Measurements from ENCODE around the gene ESYT3. TPM values are rescaled to one million over a fixed set of nuclear protein-coding genes. Genes with fewer than 3 reads are reported as not detected.
"Not testable (repeated sequence)": the region's sequence is repeated elsewhere in the genome, so short reads cannot be mapped to it uniquely, and the experiment has no call there.

The ESYT3 gene
- total RNA-seq, 1 experiment from 2014 or later, result 6.4 TPM

DNA sequence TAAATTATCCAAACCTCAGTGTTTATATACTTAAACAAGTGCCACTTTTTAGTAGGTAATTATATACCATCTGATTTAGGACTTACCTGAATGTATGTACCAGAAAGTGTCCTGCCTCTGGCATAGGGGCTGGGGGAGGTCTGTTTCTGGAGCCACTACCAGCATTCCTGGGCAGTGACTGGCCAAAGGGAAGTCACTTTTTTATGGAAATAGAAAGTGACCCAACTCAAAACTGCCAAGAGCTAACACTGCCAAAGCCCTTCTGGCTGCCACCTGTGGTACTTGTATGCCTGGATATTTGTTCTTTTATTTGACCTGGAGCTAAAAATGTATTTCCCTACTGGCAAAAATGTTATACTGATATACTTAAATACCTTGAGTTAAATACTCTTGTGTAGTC lies 42.7 kb downstream of the ESYT3 start:
- no peaks in the 10 kb centered on the region for H4K20me1 ChIP-seq (ENCODE audit: insufficient read depth)
- POLR2A ChIA-PET (ENCODE audit: unreplicated experiment), result no interaction called here
- H3K27me3 ChIP-seq (ENCODE audit: insufficient read depth, low read depth), result no peaks in the 10 kb centered on the region
- H3K79me2 ChIP-seq (ENCODE audit: low read depth), result no peaks in the 10 kb centered on the region
- no peaks in the 10 kb centered on the region for H3K9me2 ChIP-seq (ENCODE audit: insufficient read depth)
- H3K27ac ChIP-seq, result no peak overlapping the region
- DNase-seq, result no peak
- no peaks in the 10 kb centered on the region for H3K36me3 ChIP-seq (ENCODE audit: low read depth)
- H3K4me3 ChIP-seq, result no peak overlapping the region
- no peak overlapping the region for H3K4me2 ChIP-seq
- H3F3A ChIP-seq (ENCODE audit: insufficient read depth, low read depth), result no peaks in the 10 kb centered on the region
- intact Hi-C loops (cut with micrococcal nuclease; ENCODE audit: unreplicated experiment), result loop anchor here (5.0 kb wide), 1 partner anchor 440 kb away; no protein-coding TSS in a partner anchor
- H3K9me3 ChIP-seq (ENCODE audit: insufficient read depth, low read depth), result no peaks in the 10 kb centered on the region
- BruUV-seq (replicated peaks), result no TSS peak
- TF ChIP-seq EZH2 (IDR thresholded peaks at IDR 0.05; ENCODE audit: low read depth), result no peak
- TF ChIP-seq, protein P1, sequence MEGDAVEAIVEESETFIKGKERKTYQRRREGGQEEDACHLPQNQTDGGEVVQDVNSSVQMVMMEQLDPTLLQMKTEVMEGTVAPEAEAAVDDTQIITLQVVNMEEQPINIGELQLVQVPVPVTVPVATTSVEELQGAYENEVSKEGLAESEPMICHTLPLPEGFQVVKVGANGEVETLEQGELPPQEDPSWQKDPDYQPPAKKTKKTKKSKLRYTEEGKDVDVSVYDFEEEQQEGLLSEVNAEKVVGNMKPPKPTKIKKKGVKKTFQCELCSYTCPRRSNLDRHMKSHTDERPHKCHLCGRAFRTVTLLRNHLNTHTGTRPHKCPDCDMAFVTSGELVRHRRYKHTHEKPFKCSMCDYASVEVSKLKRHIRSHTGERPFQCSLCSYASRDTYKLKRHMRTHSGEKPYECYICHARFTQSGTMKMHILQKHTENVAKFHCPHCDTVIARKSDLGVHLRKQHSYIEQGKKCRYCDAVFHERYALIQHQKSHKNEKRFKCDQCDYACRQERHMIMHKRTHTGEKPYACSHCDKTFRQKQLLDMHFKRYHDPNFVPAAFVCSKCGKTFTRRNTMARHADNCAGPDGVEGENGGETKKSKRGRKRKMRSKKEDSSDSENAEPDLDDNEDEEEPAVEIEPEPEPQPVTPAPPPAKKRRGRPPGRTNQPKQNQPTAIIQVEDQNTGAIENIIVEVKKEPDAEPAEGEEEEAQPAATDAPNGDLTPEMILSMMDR (conservative IDR thresholded peaks at IDR 0.05), result no peak
- H3K4me1 ChIP-seq (replicated peaks; ENCODE audit: insufficient read depth), result no peaks in the 10 kb centered on the region
- no peak overlapping the region for H2AFZ ChIP-seq
- CTCF ChIA-PET, result no interaction called here

DNA sequence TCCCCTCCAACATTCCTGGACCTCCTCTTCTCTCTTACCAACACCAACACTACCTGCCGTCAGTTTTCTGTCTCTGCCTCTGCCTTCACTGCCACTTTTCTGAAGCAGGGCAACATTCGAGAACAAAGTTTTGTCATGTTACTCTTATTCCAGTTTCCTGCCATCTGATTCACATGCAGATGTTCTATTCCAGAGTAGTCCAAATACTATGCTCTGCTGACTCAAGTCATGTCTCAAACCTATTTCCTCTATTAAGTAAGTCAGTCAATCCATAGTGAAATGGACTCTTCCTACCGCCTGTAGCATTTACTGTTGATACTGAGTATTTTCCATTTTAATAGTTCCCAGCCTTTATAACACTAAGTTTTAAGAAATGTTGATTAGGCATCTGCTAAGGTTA lies 43.4 kb downstream of the ESYT3 start:
- no peak overlapping the region for H2AFZ ChIP-seq
- no peaks in the 10 kb centered on the region for H3K9me2 ChIP-seq (ENCODE audit: insufficient read depth)
- no peaks in the 10 kb centered on the region for H3K79me2 ChIP-seq (ENCODE audit: low read depth)
- no TSS peak for BruUV-seq (replicated peaks)
- H4K20me1 ChIP-seq (ENCODE audit: insufficient read depth), result no peaks in the 10 kb centered on the region
- H3F3A ChIP-seq (ENCODE audit: insufficient read depth, low read depth), result no peaks in the 10 kb centered on the region
- ChIA-PET POLR2A (ENCODE audit: unreplicated experiment) (no interaction called here), CTCF (no interaction called here)
- no peak overlapping the region for H3K4me3 ChIP-seq
- no peaks in the 10 kb centered on the region for H3K27me3 ChIP-seq (ENCODE audit: insufficient read depth, low read depth)
- TF ChIP-seq, protein P1 (conservative IDR thresholded peaks at IDR 0.05), result no peak
- no peak for TF ChIP-seq EZH2 (IDR thresholded peaks at IDR 0.05; ENCODE audit: low read depth)
- H3K27ac ChIP-seq, result no peak overlapping the region
- DNase-seq, result no peak
- H3K9me3 ChIP-seq (ENCODE audit: insufficient read depth, low read depth), result no peaks in the 10 kb centered on the region
- H3K36me3 ChIP-seq (ENCODE audit: low read depth), result no peaks in the 10 kb centered on the region
- no peaks in the 10 kb centered on the region for H3K4me1 ChIP-seq (replicated peaks; ENCODE audit: insufficient read depth)
- H3K4me2 ChIP-seq, result no peak overlapping the region
- intact Hi-C loops (cut with micrococcal nuclease; ENCODE audit: unreplicated experiment), result loop anchor here (5.0 kb wide), 1 partner anchor 440 kb away; no protein-coding TSS in a partner anchor

DNA sequence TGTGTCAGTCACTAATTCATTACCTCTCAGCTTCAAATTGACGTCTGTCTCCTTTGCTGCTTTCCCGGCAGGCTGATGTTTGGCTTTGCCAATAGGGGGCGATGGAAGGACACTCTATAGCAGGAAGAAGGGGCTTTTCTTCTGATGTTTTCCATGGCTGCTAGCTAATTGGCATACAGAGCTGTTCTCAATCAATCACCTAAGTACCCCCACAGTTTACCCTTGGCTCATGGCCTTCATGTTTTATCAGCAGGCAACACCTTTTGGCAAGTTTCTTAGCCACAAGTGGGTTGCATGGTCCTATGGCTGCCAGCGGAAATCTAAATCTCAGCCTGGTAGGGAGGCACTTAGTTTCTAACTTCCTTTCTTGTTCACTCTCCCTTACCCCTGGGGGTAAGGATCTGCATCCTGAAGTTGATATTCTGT lies 45.0 kb downstream of the ESYT3 start:
- H3K4me3 ChIP-seq, result no peak overlapping the region
- no peak overlapping the region for H3K4me2 ChIP-seq
- no peaks in the 10 kb centered on the region for H3K4me1 ChIP-seq (replicated peaks; ENCODE audit: insufficient read depth)
- no peaks in the 10 kb centered on the region for H3F3A ChIP-seq (ENCODE audit: insufficient read depth, low read depth)
- H4K20me1 ChIP-seq (ENCODE audit: insufficient read depth), result no peaks in the 10 kb centered on the region
- no peaks in the 10 kb centered on the region for H3K79me2 ChIP-seq (ENCODE audit: low read depth)
- no peak for DNase-seq
- CTCF ChIA-PET, result interaction anchor here (0.6 to 1.2 kb wide), 3 partner anchors 444 to 697 kb away, joined by 3 to 7 read pairs (median 3); no protein-coding TSS in a partner anchor
- no peaks in the 10 kb centered on the region for H3K27me3 ChIP-seq (ENCODE audit: insufficient read depth, low read depth)
- TF ChIP-seq EZH2 (IDR thresholded peaks at IDR 0.05; ENCODE audit: low read depth), result no peak
- TF ChIP-seq, protein P1 (conservative IDR thresholded peaks at IDR 0.05), result peak; percentile 66
- intact Hi-C loops (cut with micrococcal nuclease; ENCODE audit: unreplicated experiment), result loop anchor here (5.0 kb wide), 1 partner anchor 438 kb away; no protein-coding TSS in a partner anchor
- H3K36me3 ChIP-seq (ENCODE audit: low read depth), result no peaks in the 10 kb centered on the region
- H3K27ac ChIP-seq, result no peak overlapping the region
- no peaks in the 10 kb centered on the region for H3K9me3 ChIP-seq (ENCODE audit: insufficient read depth, low read depth)
- no peaks in the 10 kb centered on the region for H3K9me2 ChIP-seq (ENCODE audit: insufficient read depth)
- POLR2A ChIA-PET (ENCODE audit: unreplicated experiment), result no interaction called here
- H2AFZ ChIP-seq, result no peak overlapping the region
- no TSS peak for BruUV-seq (replicated peaks)

DNA sequence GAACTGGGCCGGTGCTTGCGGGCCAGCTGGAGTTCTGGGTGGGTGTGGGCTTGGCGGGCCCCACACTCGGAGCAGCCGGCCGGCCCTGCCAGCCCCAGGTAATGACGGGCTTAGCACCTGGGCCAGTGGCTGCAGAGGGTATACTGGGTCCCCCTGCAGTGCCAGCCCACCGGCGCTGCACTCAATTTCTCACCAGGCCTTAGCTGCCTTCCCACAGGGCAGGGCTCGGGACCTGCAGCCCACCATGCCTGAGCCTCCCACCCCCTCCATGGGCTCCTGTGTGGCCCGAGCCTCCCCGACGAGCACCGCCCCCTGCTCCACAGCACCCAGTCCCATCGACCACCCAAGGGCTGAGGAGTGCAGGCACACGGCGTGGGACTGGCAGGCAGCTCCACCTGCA lies 50.3 kb downstream of the ESYT3 start:
- H3K27me3 ChIP-seq (ENCODE audit: insufficient read depth, low read depth); H3K9me2 ChIP-seq (ENCODE audit: insufficient read depth); DNase-seq; intact Hi-C loops (cut with micrococcal nuclease; ENCODE audit: unreplicated experiment); H4K20me1 ChIP-seq (ENCODE audit: insufficient read depth); H2AFZ ChIP-seq; POLR2A ChIA-PET (ENCODE audit: unreplicated experiment); BruUV-seq (replicated peaks); H3F3A ChIP-seq (ENCODE audit: insufficient read depth, low read depth); H3K79me2 ChIP-seq (ENCODE audit: low read depth); H3K4me2 ChIP-seq; H3K27ac ChIP-seq; CTCF ChIA-PET; H3K4me1 ChIP-seq (replicated peaks; ENCODE audit: insufficient read depth); H3K36me3 ChIP-seq (ENCODE audit: low read depth); H3K4me3 ChIP-seq: not testable (repeated sequence)
- peaks cover 12% of the 10 kb centered on the region for H3K9me3 ChIP-seq (ENCODE audit: insufficient read depth, low read depth)

DNA sequence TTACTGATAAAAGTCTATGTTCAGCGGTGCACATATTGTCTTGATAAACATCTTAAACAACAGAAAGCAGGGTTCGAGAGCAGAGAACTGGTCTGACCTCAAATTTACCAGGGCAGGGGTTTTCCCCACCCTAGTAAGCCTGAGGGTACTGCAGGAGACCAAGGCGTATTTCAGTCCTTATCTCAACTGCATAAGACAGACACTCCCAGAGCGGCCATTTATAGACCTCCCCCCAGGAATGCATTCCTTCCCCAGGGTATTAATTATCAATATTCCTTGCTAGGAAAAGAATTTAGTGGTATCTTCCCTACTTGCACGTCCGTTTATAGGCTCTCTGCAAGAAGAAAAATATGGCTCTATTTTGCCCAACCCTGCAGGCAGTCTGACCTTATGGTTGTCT lies 52.2 kb downstream of the ESYT3 start:
- BruUV-seq (replicated peaks), result not testable (repeated sequence)

More for the DNA sequence above, 52.2 kb downstream of the ESYT3 start:
- intact Hi-C loops (cut with micrococcal nuclease; ENCODE audit: unreplicated experiment); H3K36me3 ChIP-seq (ENCODE audit: low read depth); H3K4me1 ChIP-seq (replicated peaks; ENCODE audit: insufficient read depth); H3K4me3 ChIP-seq; H3F3A ChIP-seq (ENCODE audit: insufficient read depth, low read depth); DNase-seq; H2AFZ ChIP-seq; POLR2A ChIA-PET (ENCODE audit: unreplicated experiment); H3K27me3 ChIP-seq (ENCODE audit: insufficient read depth, low read depth); H3K79me2 ChIP-seq (ENCODE audit: low read depth); H3K27ac ChIP-seq; CTCF ChIA-PET; H3K4me2 ChIP-seq; H3K9me2 ChIP-seq (ENCODE audit: insufficient read depth); H4K20me1 ChIP-seq (ENCODE audit: insufficient read depth): not testable (repeated sequence)
- peaks cover 12% of the 10 kb centered on the region for H3K9me3 ChIP-seq (ENCODE audit: insufficient read depth, low read depth)

All from PC-9 (cell line).